Mucosa of descending colon (tissue), 3 donors: Measurements from ENCODE around the gene PDE1A. TPM values are rescaled to one million over a fixed set of nuclear protein-coding genes. Genes with fewer than 3 reads are reported as not detected.

Experiments used
- ATAC-seq: fragments of 200-7000 bp; cut with Tn5 transposase; one replicate; pipeline ENCODE4 v1.9.1; 2020; ENCODE audit warnings: mild to moderate bottlenecking, moderate library complexity
- DNase-seq, 3 donors: peaks; one replicate each; pipeline ENCODE4 v3.0.0-alpha.2; 2020
- H3K36me3 ChIP-seq: fragments of 200-600 bp; one replicate; pipeline ENCODE4 v1.8.0; 2021; ENCODE audit warnings: low read depth, mild to moderate bottlenecking
- H3K4me1 ChIP-seq: fragments of 200-600 bp; one replicate; pipeline ENCODE4 v1.8.0; 2021; ENCODE audit warnings: low read depth, mild to moderate bottlenecking
- H3K4me3 ChIP-seq: fragments of 200-600 bp; one replicate; pipeline ENCODE4 v1.8.0; 2021; ENCODE audit warnings: mild to moderate bottlenecking
- H3K9me3 ChIP-seq: fragments of 200-600 bp; one replicate; pipeline ENCODE4 v1.8.0; 2021; ENCODE audit warnings: mild to moderate bottlenecking
- CTCF ChIP-seq: fragments of 200-600 bp; IDR thresholded peaks from one replicate; pipeline ENCODE4 v1.8.0; 2022; ENCODE audit warnings: antibody characterized with exemption, mild to moderate bottlenecking
- intact Hi-C, 2 donors: fragments of 100-400 bp; cut with DNase I in 1 of 2; cut with micrococcal nuclease in 1 of 2; formaldehyde crosslinking; loops; one replicate each; pipeline versions ENCODE4 v1.11.0 to v1.11.1; 2022; cut with DNase I, micrococcal nuclease
- total RNA-seq, 3 donors: library from RNA; stranded (reverse); fragmentation: NEBNext Ultra II Directional in 2 of 3; extraction: Animal tissue kit (Norgen Biotek cat#: 25700) in 2 of 3; gene quantifications; one replicate each; pipeline versions ENCODE4 v1.2.1 to v1.2.4, GENCODE V29; 2021 to 2023
- donor health status: DM: no; HTN: no; CAD: no; lungs with moderate emphysema.
- donor health status: DM: no; HTN: no; CAD: no.
- donor health status: DM: no; HTN: yes; CAD: no.

The PDE1A gene
- total RNA-seq, 3 donors from 2014 or later, result 1.1 to 10.8 (median 3.9) TPM

GRCh38 chr2:182266909-182267308, 159.9 kb downstream of the PDE1A start:
- Histone ChIP-seq H3K36me3 (no peaks in the 10 kb centered on the region), H3K4me1 (no peaks in the 10 kb centered on the region), H3K9me3 (no peaks in the 10 kb centered on the region), H3K4me3 (no peak overlapping the region)
- ATAC-seq (no peak), DNase-seq (no peak)
- no peak for TF ChIP-seq CTCF
- intact Hi-C loops, result no loop called here

GRCh38 chr2:182265718-182266117, 161.1 kb downstream of the PDE1A start:
- no peaks in the 10 kb centered on the region for H3K9me3 ChIP-seq
- no peak for TF ChIP-seq CTCF
- H3K36me3 ChIP-seq, result no peaks in the 10 kb centered on the region
- no peaks in the 10 kb centered on the region for H3K4me1 ChIP-seq
- H3K4me3 ChIP-seq, result no peak overlapping the region
- intact Hi-C loops, result no loop called here
- no peak for DNase-seq
- ATAC-seq, result no peak

GRCh38 chr2:182261860-182262387, 164.9 kb downstream of the PDE1A start:
- TF ChIP-seq CTCF, result no peak
- no peak for DNase-seq
- no peak for ATAC-seq
- Histone ChIP-seq H3K4me3 (no peak overlapping the region), H3K36me3 (no peaks in the 10 kb centered on the region), H3K9me3 (no peaks in the 10 kb centered on the region), H3K4me1 (no peaks in the 10 kb centered on the region)
- intact Hi-C loops, result no loop called here

- ATAC-seq, result no peak
- no peak for DNase-seq
- TF ChIP-seq CTCF, result no peak
- Histone ChIP-seq H3K4me1 (no peaks in the 10 kb centered on the region), H3K36me3 (no peaks in the 10 kb centered on the region), H3K9me3 (no peaks in the 10 kb centered on the region), H3K4me3 (no peak overlapping the region)
- intact Hi-C loops, result no loop called here
Observed at GRCh38 chr2:182259629-182260150, 167.1 kb downstream of the PDE1A start.

- DNase-seq, result no peak
- Histone ChIP-seq H3K9me3 (no peaks in the 10 kb centered on the region), H3K36me3 (no peaks in the 10 kb centered on the region), H3K4me1 (no peaks in the 10 kb centered on the region), H3K4me3 (no peak overlapping the region)
- intact Hi-C loops, result no loop called here
- no peak for ATAC-seq
- no peak for TF ChIP-seq CTCF
Observed at GRCh38 chr2:182252534-182252933, 174.3 kb downstream of the PDE1A start.

GRCh38 chr2:182248898-182249297, 177.9 kb downstream of the PDE1A start:
- H3K4me1 ChIP-seq, result no peaks in the 10 kb centered on the region
- no peak for TF ChIP-seq CTCF
- H3K4me3 ChIP-seq, result no peak overlapping the region
- no peaks in the 10 kb centered on the region for H3K9me3 ChIP-seq
- no peak for DNase-seq
- no peaks in the 10 kb centered on the region for H3K36me3 ChIP-seq
- intact Hi-C loops, result no loop called here
- no peak for ATAC-seq
